Activated naive CD4-positive, alpha-beta T cell (primary cell): ENCODE measurements around the gene IL10RA.
"Not testable (repeated sequence)": the region's sequence is repeated elsewhere in the genome, so short reads cannot be mapped to it uniquely, and the experiment has no call there.

Experiments used
- DNase-seq, 4 experiments: peaks; one replicate each; lab custom pipeline; 2025; lab: John Stamatoyannopoulos, UW

Gene IL10RA

DNA sequence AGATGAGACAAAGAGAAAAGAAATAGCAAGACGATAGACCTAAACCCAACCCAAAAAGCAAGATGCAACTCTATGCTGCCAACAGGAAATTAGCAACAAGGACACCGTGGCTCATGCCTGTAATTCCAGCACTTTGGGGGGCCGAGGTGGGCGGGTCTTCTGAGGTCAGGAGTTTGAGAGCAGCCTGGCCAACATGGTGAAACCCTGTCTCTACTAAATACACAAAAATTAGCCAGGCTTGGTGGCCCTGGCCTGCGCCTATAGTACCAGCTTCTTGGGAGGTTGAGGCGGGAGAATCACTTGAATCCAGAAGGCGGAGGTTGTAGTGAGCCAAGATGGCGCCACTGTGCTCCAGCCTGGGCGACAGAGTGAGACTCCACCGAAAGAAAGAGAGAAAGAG, 24.3 kb upstream of the IL10RA start:
- no peak for DNase-seq

DNA sequence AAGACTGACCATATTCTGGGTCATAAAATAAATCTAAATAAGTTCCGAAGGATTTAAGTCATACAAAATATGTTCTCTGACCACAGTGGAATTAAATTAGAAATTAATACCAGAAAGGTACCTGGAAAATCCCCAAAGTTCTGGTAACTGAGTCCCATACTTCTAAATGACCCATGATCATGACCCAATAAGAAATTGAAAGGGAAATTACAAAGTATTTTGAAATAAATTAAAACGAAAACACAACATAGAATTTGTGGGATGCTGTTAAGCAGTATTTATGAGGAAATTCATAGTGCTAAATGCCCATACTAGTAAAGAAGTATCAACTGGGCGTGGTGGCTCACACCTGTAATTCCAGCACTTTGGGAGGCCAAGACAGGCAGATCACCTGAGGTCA, 23.4 kb upstream of the IL10RA start:
- DNase-seq: no peak

DNA sequence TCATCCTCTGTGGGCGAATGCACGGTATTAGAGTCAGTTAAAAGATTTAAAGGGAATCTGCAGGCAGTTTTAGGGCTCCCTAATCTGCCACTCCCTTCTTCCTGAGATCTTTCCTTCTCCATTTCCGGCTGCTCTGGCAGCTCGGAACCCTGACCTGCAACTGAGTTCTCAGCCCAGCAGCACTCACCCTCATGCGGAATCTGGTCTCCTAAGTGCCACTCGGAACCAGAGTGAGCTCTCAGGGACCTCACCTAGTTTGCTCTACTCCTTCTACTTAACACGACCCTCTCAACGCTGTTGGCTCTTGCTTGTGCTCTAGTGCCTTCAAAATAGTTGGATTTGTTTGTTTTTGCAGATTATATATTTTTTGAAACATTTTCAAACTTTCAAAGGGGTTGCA, 19.3 kb upstream of the IL10RA start:
- no peak for DNase-seq

DNA sequence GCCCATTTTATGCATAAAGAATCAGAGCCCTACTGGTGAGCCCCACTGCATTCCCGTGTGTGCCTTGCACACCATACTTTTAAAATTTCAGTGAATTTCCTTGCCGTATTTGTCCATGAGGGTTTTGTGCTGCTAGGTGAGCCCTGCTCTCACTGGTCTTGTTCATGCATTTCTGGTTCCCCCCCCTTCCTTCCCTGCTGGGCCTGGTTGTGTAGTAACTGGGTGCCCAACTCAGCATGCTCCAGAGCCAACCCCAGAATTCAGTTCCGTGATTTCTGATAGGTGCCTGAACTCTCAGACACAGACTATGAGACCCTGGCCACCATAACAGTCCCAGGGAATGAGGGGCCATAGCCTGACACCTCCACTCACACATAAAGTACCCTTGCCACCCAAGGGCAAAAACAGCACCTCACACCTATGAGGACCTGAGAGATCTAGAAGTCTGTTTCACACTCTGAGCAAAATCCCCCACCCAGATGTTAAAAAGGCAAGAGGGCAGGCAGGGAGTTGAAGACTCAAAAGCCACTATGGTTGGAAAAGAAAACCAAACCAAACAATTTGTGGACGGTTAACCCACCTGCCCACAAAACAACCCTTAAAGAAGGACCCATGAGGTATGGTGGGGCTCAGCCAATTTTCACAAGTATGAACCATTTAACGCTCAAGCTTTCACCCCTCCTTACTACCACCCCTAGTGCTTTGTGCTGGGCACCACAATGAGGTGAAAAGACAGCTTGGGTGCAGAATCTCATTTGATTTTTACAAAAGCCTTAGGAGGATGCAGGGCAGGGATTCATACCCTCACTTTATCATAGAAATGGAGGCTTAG, 16.8 kb upstream of the IL10RA start:
- no peak for DNase-seq

DNA sequence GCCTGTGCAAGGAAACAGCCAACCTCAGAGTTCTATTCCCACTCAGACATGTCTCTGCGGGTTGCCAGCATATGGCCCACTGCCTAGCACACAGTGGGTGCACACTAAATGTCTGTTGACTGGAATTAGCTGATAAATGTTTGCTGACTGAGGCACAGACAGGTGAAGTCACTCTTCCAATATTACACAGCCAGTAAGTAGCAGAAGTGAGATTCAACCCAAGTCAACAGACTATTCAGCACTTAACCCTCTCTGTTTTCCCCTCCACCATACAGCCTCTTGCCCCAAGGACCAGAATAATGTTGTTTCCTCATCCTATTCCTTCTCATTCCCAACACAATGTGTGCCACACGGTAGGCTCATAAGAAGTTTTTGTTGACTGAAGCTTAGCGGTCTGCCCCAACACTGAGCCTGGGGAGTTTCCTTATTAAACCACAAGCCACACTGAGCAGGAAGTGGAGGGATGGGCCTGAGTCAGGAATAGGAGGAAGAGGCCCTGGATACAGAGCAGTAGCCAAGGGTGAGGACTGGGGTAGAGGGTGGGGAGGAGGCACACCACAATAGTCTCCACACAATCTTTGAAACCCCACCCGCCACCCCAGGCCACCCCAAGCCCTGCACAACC, 15.7 kb upstream of the IL10RA start:
- no peak for DNase-seq

DNA sequence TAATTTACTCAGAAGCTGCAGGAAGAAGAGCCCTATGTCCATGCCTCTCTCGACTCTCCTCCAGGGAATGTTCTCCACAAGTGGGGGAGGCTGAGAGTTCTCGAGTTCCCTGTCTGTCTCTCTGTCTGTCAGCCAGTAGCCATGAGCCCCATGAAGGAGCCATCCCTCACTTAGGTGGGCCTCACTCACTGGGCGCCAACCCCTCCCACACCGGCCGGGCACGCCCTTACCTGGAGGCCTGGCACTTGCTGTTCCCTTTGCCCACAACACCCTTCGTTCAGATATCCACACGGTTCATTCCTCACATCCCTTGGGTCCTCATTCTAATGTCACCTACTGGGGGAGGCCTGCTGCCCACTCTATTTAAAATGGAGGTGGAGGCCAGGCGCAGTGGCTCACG, 14.2 kb upstream of the IL10RA start:
- DNase-seq: no peak

DNA sequence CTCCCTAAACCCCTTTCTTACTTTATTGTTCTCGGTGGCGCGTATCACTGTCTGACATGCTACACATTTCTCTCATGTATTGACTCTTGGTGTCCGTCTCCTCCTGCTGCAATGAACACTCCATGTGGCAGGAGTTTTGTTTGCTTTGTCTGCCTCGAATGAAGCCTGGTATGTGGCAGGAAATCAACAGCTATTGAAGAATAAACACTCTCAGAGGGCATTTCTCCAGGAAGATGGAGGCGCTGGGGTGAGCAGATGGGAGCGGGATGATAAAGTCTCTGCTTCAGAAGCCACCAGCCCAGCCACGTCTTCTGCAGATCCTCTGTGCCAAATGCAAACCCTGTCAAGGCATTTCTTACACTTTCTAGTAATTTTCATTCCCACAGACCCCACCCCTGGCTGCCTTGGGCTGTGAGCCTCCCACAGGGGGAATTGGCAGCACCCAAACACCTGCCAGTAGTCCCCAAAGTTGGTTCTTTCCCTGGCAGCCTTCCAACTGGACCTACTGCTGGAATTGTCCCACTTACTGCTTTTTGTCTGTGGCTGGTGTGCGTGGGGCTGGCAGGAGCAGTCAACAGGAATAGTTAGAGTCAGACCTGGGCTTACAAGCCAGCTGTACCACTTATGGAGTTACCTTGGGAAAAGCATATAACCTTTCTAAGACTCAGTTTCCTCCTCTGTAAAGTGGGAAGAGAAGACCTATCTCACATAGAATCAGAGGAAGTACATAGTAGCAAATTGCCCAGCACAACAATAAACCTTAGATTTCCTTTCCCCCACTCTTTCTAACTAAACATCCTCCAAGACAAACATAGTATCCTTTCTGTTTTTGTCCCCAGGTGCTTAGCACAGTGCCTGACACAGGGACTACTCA, 13.3 kb upstream of the IL10RA start:
- DNase-seq: no peak

DNA sequence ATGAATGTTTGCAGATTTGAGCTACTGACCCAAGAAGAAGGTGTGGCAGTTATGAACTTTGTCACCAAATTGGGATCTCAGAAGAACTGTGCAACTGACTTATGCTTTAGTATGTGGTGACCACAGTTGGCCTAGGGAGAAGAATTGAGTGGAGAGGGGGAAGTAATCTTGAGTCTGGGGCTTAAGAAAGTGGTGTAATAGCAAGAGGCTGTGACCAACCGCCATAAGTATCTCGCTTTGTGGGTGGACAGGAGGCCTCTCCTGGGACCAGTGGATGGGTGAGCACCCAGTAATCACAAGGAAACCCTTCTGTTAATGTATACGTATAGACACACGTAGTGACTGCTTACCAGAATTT, 12.7 kb upstream of the IL10RA start:
- no peak for DNase-seq

DNA sequence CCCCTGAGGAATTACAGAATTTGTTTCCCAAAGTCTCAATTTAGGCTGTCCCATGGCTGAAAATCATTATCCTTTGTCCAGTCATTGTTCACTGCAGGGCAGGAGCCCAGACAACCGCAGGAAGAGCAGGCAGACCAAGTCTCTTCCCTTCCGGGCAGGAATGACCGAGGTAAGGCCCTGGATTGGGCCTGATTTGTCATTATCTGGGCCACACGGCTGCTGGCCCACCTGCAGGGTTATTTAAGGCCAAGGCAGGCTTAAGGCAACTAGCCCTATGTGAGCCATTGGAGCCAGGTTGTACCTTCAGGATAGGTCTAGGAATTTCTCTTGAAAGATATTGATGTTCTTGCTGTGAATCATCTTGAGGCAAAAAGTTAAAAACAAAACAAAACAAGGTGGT, 9.7 kb upstream of the IL10RA start:
- no peak for DNase-seq

DNA sequence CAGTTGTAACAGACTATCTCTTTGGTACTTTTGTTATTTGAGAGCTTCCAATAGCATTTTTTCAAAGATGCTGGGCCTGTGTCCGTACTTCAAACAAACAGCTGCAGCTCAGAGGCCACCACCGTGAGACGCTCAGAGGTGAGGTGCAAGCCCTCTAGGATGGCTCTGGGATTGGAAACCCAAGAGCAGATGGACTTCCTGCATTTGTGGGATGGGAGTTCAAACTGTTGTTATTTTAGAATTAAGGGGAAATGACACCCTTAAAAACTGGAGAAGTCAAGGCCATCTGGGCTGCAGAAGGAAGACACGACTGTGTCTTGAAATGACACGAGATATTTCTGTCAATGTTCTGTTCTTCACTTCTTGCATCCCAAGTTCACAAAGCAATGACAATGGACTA, 9.2 kb upstream of the IL10RA start:
- DNase-seq: no peak

DNA sequence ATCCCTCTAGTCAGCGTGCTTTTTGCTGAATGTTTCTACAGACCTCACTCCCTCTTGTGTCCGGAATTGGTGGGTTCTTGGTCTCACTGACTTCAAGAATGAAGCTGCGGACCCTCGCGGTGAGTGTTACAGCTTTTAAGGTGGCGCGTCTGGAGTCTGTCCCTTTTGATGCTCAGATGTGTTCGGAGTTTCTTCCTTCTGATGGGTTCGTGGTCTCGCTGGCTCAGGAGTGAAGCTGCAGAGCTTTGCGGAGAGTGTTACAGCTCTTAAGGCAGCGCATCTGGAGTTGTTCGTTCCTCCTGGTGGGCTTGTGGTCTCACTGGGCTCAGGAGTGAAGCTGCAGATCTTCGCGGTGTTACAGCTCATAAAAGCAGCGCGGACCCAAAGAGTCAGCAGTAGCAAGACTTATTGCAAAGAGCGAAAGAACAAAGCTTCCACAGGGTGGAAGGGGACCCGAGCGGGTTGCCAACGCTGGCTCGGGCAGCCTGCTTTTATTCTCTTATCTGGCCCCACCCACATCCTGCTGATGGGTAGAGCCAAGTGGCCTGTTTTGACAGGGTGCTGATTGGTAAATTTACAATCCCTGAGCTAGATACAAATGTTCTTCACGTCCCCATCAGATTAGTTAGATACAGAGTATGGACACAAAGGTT, 8.5 kb upstream of the IL10RA start:
- not testable (repeated sequence) for DNase-seq

DNA sequence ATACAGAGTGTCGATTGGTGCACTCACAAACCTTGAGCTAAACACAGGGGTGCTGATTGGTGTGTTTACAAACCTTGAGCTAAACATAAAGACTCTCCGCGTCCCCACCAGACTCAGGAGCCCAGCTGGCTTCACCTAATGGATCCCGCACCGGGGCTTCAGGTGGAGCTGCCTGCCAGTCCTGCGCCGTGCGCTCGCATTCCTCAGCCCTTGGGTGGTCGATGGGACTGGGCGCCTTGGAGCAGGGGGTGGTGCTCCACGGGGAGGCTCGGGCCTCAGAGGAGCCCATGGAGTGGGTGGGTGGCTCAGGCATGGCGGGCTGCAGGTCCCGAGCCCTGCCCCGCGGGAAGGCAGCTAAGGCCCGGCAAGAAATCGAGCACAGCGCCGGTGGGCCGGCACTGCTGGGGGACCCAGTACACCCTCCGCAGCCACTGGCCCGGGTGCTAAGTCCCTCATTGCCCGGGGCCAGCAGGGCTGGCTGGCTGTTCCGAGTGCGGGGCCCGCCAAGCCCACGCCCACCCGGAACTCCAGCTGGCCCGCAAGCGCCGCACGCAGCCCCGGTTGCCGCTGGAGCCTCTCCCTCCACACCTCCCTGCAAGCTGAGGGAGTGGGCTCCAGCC, 7.8 kb upstream of the IL10RA start:
- DNase-seq: not testable (repeated sequence)

DNA sequence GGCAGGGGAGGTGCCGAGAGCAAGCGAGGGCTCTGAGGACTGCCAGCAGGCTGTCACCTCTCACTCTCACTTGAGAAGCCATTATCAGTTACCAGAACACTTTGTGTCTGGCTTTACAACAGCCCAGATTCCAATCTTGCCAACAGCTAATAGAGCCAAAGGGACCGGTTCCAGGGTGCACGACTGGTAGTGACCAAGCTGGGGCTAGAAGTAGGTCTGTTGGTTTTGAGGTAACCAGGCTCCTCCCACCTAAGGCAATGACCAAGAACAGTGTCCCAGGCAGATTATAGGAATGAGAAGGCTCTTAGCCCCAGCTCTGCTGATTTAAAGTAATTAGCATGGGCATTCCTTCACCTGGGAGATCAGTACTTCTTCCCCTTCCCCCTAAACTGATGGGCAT, 7.2 kb upstream of the IL10RA start:
- no peak for DNase-seq

DNA sequence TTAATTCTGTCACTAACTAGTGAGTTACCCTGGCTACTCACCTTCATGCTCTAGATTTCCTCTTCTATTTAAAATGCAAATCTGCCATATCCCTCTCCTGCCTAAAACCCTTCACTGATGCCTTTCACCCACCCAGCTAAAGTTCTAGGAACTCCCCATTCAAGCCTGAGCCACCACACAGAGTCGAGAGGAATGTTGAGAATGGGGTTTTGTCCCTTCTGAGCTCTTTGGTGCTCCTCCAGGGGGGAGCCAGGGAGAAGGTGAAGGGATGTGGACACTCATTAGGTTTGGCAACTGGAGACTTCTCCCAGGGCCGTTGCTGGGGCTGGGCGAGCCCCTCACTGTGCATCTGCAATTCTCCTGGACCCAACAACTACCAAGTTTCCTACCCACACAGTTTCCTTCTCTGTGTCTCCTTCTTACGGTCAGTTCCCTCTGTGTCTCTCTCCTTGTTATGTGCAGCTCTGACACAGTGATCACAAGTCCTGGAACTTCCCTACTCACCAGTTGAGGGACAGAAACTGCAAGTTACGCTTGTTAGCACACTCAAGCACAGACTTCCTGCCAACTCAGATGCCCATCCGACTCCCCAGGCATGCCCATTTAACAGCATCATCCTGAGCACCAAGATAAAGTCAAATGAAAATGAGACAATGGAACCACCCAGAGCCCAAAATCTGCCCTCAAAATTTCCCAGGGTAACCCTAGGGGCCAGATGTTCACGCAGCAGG, 6.5 kb upstream of the IL10RA start:
- no peak for DNase-seq

DNA sequence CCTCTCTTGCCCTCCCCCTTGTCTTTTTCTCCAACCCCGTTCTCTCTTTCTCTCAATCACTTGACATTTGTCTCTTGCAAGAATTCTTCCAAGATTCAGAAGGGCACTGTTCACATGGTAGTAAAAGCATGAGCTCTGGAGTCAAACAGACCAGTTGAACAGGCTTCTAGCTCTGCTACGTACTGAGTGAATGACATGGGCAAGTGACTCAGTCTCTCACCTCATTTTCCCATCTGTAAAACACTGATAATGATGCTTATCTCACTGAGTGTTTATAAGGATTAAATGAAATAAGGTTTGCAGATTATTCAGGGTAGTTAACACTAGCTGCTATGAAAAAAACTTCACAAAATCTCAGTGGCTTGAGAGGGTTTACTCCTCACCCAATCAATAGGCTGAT, 5.9 kb upstream of the IL10RA start:
- DNase-seq: no peak

DNA sequence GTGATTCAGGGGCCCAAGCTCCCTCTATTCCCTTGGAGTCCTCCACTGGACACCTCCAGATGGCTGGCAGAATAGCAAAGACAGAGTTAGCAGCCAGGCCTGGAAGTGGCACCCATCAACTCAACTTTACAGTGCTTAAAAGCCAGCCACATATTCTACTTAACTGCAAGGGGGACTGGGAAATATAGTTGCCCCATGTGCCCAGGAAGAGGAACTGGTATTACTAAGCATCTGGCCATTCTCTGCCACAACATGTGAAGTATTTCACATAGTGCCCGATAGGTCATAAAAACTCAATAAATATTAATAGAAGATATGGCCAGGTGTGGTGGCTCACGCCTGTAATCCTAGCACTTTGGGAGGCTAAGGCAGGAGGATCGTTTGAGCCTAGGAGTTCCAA, 5.5 kb upstream of the IL10RA start:
- no peak for DNase-seq

DNA sequence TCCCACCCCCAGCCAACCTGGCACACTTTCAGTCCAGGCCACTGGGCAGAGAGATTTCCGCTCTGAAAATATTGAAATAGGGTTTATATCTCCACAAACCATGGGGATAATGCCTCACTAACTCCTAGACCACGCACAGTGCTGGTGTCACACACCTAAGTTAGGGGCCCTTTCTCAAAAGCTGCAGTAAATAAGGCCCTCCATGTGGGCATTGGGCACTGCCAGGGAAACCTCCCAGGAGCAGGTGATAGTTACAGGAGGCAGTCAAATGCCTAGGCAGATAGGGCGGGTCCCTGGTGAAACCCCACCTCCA, 3.1 kb upstream of the IL10RA start:
- no peak for DNase-seq

DNA sequence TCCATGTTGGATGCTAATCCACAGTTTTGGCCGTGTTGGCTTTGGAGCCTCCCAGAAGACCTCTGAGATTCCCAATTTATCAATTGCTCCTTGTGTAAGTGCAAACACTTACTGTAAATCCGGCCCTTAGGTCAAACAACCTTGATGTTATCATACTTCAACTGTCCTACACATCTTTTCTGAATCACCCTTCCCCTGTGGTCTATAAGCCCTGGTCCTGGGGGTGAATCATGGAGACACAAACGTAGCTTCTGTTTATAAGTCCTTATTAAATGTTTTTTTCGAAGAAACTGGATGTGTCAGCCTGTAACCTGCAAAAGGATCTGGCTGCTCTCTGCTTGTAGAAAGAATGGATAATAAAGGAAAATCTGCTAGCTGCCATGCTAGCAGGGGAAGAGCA, 1.7 kb upstream of the IL10RA start:
- DNase-seq: no peak

DNA sequence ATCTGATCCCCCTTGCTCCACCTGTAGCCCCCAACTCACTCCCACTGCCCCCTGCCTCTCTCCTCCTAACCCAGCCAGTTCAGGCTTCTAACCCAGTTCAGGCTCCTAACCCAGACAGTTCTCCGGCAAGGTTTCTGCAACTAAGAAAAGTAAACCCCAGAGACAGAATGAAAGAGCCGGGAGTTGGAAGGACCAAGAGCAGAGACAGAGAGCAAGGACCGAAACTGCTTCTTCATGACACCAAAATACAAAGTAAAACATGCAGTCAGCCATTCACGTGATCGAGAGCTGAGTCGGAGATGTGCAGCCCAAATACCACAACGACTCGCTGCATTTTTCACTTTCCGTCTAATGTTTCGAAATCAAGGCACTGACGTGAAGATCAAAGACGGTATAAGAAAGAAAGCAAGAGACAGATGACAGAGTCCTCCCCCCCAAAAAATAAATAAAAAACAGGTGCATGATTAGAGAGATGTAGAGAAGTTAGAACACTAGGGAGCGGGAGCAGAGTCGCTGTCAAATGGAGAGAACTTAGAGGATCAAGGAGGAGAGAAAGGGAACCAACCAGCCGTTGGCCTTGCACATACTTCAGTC, 884 bp downstream of the IL10RA start:
- DNase-seq: peak in 2 of 4 experiments; percentile 27 to 31

DNA sequence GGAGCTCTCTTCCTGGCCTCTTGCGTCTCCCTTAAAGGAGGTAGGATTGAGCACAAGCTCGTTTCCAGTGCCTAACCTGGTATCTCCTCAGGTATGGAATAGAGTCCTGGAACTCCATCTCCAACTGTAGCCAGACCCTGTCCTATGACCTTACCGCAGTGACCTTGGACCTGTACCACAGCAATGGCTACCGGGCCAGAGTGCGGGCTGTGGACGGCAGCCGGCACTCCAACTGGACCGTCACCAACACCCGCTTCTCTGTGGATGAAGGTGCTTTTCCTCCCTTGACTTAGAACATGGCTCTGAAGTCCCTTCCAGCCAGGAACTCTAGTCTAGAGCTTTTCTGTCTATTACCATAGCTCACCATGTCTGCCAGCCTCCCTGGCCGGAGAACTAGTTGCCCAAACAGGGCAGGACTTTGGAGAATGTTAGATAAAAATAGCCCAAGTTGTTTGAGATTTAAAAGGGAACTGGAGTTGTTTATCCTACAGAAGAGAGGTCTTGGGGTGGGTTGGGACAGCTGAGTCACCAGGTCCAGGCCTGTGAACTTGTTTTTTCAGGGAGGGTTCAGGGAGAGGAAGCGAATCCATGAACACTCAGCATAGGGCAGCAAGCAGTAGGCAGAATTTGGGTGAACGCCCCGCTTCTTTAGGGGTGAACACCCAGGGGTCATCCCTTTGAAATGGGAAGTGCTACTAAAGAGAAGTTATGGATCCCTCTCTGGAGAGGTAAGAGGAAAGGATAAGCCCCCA, 3.3 kb downstream of the IL10RA start:
- no peak for DNase-seq
